GM23248 (cell line): ENCODE measurements around the gene MMP15. TPM values are rescaled to one million over a fixed set of nuclear protein-coding genes. Genes with fewer than 3 reads are reported as not detected.
A peak's percentile ranks its signal among the peaks of the same experiment; 100 is the strongest.

Experiments
- DNase-seq: peaks from one replicate; pipeline ENCODE4 v3.0.0-alpha.2; 2015
- H2AFZ ChIP-seq: fragments of 200-600 bp; sonication (generic); 2 replicates; pipeline ENCODE4 v1.6.1; 2016; ENCODE audit warnings: antibody characterized with exemption
- H3F3A ChIP-seq: fragments of 200-600 bp; sonication (generic); 2 replicates; pipeline ENCODE4 v1.6.1; 2016; ENCODE audit warnings: mild to moderate bottlenecking, antibody characterized with exemption, mixed run types; ENCODE audit not compliant: insufficient read depth
- H3K27ac ChIP-seq: fragments of 200-600 bp; sonication (generic); 2 replicates; pipeline ENCODE4 v1.5.1; 2016; ENCODE audit warnings: mild to moderate bottlenecking
- H3K27me3 ChIP-seq: fragments of 200-600 bp; sonication (generic); replicated peaks from 2 replicates; pipeline ENCODE4 v1.6.1; 2016; ENCODE audit warnings: mild to moderate bottlenecking; ENCODE audit not compliant: insufficient read depth
- H3K36me3 ChIP-seq: fragments of 200-600 bp; sonication (generic); 2 replicates; pipeline ENCODE4 v1.6.1; 2016; ENCODE audit warnings: low read depth, mild to moderate bottlenecking
- H3K4me1 ChIP-seq: fragments of 200-600 bp; sonication (generic); 2 replicates; pipeline ENCODE4 v1.6.1; 2016; ENCODE audit warnings: mild to moderate bottlenecking; ENCODE audit not compliant: insufficient read depth
- H3K4me2 ChIP-seq: fragments of 200-600 bp; sonication (generic); one replicate; pipeline ENCODE4 v1.6.1; 2016; ENCODE audit warnings: mild to moderate bottlenecking; ENCODE audit not compliant: unreplicated experiment
- H3K4me3 ChIP-seq: fragments of 200-600 bp; sonication (generic); 2 replicates; pipeline ENCODE4 v1.5.1; 2016; ENCODE audit warnings: mild to moderate bottlenecking
- H3K79me2 ChIP-seq: fragments of 200-600 bp; sonication (generic); 2 replicates; pipeline ENCODE4 v1.6.1; 2016; ENCODE audit warnings: mild to moderate bottlenecking; ENCODE audit not compliant: insufficient read depth
- H3K9ac ChIP-seq: fragments of 200-600 bp; sonication (generic); 2 replicates; pipeline ENCODE4 v1.6.1; 2016; ENCODE audit warnings: mild to moderate bottlenecking
- H3K9me2 ChIP-seq: fragments of 200-600 bp; sonication (generic); 2 replicates; pipeline ENCODE4 v1.6.1; 2016; ENCODE audit warnings: mixed run types, mild to moderate bottlenecking, moderate library complexity; ENCODE audit not compliant: insufficient read depth
- H3K9me3 ChIP-seq: fragments of 200-600 bp; sonication (generic); one replicate; pipeline ENCODE4 v1.6.1; 2017; ENCODE audit warnings: low read depth
- H4K20me1 ChIP-seq: fragments of 200-600 bp; sonication (generic); 2 replicates; pipeline ENCODE4 v1.6.0; 2016; ENCODE audit not compliant: insufficient read depth
- EZH2 ChIP-seq: fragments of 200-600 bp; sonication (generic); IDR thresholded peaks from 2 replicates; pipeline ENCODE4 v1.6.1; 2018; ENCODE audit warnings: antibody characterized with exemption, mild to moderate bottlenecking; ENCODE audit not compliant: insufficient read depth, poor library complexity, severe bottlenecking
- EZH2phosphoT487 ChIP-seq: fragments of 200-600 bp; sonication (generic); IDR thresholded peaks from 2 replicates; pipeline ENCODE4 v1.6.1; 2018; ENCODE audit warnings: antibody characterized with exemption, moderate library complexity, mild to moderate bottlenecking, low read depth; ENCODE audit not compliant: insufficient read depth
- WGBS, 2 experiments: methylation state at CpG; one replicate each; pipeline ENCODE4 v1.1.6; 2015 to 2017; ENCODE audit warnings: low lambda C conversion rate in 2 of 2, low coverage in 1 of 2; ENCODE audit errors: missing lambda C conversion rate in 2 of 2; 5-methylcytosine and 5-hydroxymethylcytosine counted together
- in situ Hi-C: fragments of 300-500 bp; cut with MboI; formaldehyde crosslinking; loops from 2 replicates; pipeline ENCODE4 v1.15.0; 2020
- polyA plus RNA-seq: library from polyadenylated mRNA; unstranded; fragments of >200 nt; fragmentation: Nextera tagmentation; extraction: Ambion mirVana; gene quantifications from 2 replicates; pipeline ENCODE4 v1.2.1, GENCODE V29; 2016
- total RNA-seq: library from RNA; depleted of rRNA; stranded (reverse); fragments of >200 nt; shearing (Covaris generic); gene quantifications from 2 replicates; pipeline ENCODE4 v1.2.3, GENCODE V29; 2014

The MMP15 gene
- total and polyA plus RNA-seq, 2 experiments from 2014 or later: 0.45 to 1.4 TPM

- 2 to 3% methylated on average over 38 to 63 of the region's 95 CpGs for WGBS, 2 experiments
- DNase-seq: peak; percentile 65
- no peaks in the 10 kb centered on the region for H3K9me2 ChIP-seq
- TF ChIP-seq EZH2 (no peak), EZH2phosphoT487 (no peak)
- no peaks in the 10 kb centered on the region for H3K9me3 ChIP-seq
- H3K4me3 ChIP-seq: peak within 1 kb of the TSS; percentile 98
- H3K36me3 ChIP-seq: no peaks in the 10 kb centered on the region
- in situ Hi-C loops: loop anchor here (25.0 kb wide), 1 partner anchor 487 kb away; no protein-coding TSS in a partner anchor
- H4K20me1 ChIP-seq: no peaks in the 10 kb centered on the region
- H3K79me2 ChIP-seq: no peaks in the 10 kb centered on the region
- peak within 1 kb of the TSS; percentile 97 for H2AFZ ChIP-seq
- H3K9ac ChIP-seq: peak within 1 kb of the TSS; percentile 88
- H3K4me2 ChIP-seq: peak within 1 kb of the TSS; percentile 87
- H3K4me1 ChIP-seq: peaks cover 16% of the 10 kb centered on the region
- H3F3A ChIP-seq: peaks cover 18% of the 10 kb centered on the region
- H3K27me3 ChIP-seq: no peaks in the 10 kb centered on the region
- H3K27ac ChIP-seq: peak within 1 kb of the TSS; percentile 59
Measured at GRCh38 chr16:57999971-58000705, 25.4 kb upstream of the MMP15 start, which contains the start of gene ZNF319. TSS of gene ZNF319 (minus strand) at chr16:58000672. CDS start at chr16:57998265, 2,407 bp downstream.

GRCh38 chr16:58000706-58001676 is 24.6 kb upstream of the MMP15 start, which contains the start of gene USB1:
TSS of gene USB1 (plus strand) at chr16:58001407. CDS start at chr16:58001484, 77 bp downstream.
- 0 out of 2 replicates have a peak, but pooled peaks cover 5% of the 10 kb centered on the region for H3K36me3 ChIP-seq
- peaks cover 18% of the 10 kb centered on the region for H3F3A ChIP-seq
- TF ChIP-seq EZH2phosphoT487: no peak
- no peak for TF ChIP-seq EZH2
- peak within 1 kb of the TSS; percentile 98 for H3K4me3 ChIP-seq
- peak within 1 kb of the TSS; percentile 59 for H3K27ac ChIP-seq
- H3K27me3 ChIP-seq: no peaks in the 10 kb centered on the region
- peak within 1 kb of the TSS; percentile 88 for H3K9ac ChIP-seq
- 1 to 2% methylated on average over 38 to 70 of the region's 81 CpGs for WGBS, 2 experiments
- H2AFZ ChIP-seq: peak within 1 kb of the TSS; percentile 97
- no peaks in the 10 kb centered on the region for H4K20me1 ChIP-seq
- peaks cover 16% of the 10 kb centered on the region for H3K4me1 ChIP-seq
- in situ Hi-C loops: loop anchor here (25.0 kb wide), 1 partner anchor 486 kb away; no protein-coding TSS in a partner anchor
- peak; percentile 92 for DNase-seq
- H3K4me2 ChIP-seq: peak within 1 kb of the TSS; percentile 84
- H3K9me2 ChIP-seq: no peaks in the 10 kb centered on the region
- H3K79me2 ChIP-seq: peaks cover 6% of the 10 kb centered on the region; the same call in 1 of the 2 replicates
- H3K9me3 ChIP-seq: no peaks in the 10 kb centered on the region

- Histone ChIP-seq H3K9ac (peak overlapping the region; percentile 88), H3K4me1 (peaks cover 16% of the 10 kb centered on the region), H3F3A (peaks cover 18% of the 10 kb centered on the region), H3K27ac (no peak overlapping the region), H3K4me3 (peak overlapping the region; percentile 98), H3K9me3 (no peaks in the 10 kb centered on the region), H2AFZ (peak overlapping the region; percentile 97), H3K79me2 (peaks cover 14% of the 10 kb centered on the region; the same call in 1 of the 2 replicates), H3K27me3 (no peaks in the 10 kb centered on the region), H3K9me2 (no peaks in the 10 kb centered on the region), H3K4me2 (peak overlapping the region; percentile 84), H4K20me1 (no peaks in the 10 kb centered on the region), H3K36me3 (peaks cover 5% of the 10 kb centered on the region; the same call in 1 of the 2 replicates)
- 53 to 54% methylated on average over 10 of the region's 10 CpGs for WGBS, 2 experiments
- DNase-seq: peak; percentile 7
- TF ChIP-seq EZH2phosphoT487: no peak
- TF ChIP-seq EZH2: no peak
- in situ Hi-C loops: loop anchor here (25.0 kb wide), 1 partner anchor 485 kb away; no protein-coding TSS in a partner anchor
Measured at GRCh38 chr16:58001781-58002415, 23.7 kb upstream of the MMP15 start.
